Thyroid gland (tissue), 4 donors: ENCODE measurements around the gene CLMN.

ENCODE experiments used
- POLR2A ChIP-seq, 2 donors: fragments of 450-650 bp; IDR thresholded peaks; one replicate each; pipeline ENCODE4 v1.6.1; 2017; ENCODE audit warnings: antibody characterized with exemption in 2 of 2, mild to moderate bottlenecking in 2 of 2, moderate library complexity in 1 of 2
- TF ChIP-seq, protein P1 (sequence below), 6 experiments: fragments of 200-600 bp in 3 of 6; fragments of 450-650 bp in 3 of 6; sonication (generic) in 3 of 6; IDR thresholded peaks; one replicate each; pipeline ENCODE4 v1.5.1; 2016 to 2019; ENCODE audit warnings: antibody characterized with exemption in 6 of 6, mild to moderate bottlenecking in 2 of 6, inconsistent platforms in 1 of 6, moderate library complexity in 1 of 6

DNA sequence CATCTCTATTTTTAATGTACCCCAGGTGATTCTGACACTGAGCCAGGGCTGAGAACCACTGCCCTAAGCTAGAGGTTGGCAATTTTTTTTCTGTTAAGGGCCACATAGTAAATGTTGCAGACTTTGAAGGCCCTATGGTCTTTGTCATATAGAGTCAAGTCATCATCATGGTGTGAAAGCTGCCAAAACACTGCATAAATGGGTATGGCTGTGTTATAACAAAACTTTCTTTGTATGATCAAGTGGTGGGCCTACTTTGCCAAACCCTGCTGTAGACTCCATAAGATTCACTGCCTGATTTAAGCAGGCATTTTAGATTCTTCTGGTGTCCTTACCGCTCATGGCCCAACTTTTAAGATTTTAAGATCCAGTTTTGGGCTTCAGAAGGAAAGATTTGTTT is 76.8 kb downstream of the CLMN start:
- TF ChIP-seq POLR2A (IDR thresholded peaks at IDR 0.05): no peak
- TF ChIP-seq, protein P1, sequence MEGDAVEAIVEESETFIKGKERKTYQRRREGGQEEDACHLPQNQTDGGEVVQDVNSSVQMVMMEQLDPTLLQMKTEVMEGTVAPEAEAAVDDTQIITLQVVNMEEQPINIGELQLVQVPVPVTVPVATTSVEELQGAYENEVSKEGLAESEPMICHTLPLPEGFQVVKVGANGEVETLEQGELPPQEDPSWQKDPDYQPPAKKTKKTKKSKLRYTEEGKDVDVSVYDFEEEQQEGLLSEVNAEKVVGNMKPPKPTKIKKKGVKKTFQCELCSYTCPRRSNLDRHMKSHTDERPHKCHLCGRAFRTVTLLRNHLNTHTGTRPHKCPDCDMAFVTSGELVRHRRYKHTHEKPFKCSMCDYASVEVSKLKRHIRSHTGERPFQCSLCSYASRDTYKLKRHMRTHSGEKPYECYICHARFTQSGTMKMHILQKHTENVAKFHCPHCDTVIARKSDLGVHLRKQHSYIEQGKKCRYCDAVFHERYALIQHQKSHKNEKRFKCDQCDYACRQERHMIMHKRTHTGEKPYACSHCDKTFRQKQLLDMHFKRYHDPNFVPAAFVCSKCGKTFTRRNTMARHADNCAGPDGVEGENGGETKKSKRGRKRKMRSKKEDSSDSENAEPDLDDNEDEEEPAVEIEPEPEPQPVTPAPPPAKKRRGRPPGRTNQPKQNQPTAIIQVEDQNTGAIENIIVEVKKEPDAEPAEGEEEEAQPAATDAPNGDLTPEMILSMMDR (IDR thresholded peaks at IDR 0.05): no peak
